GF-D8 (cell line): ENCODE data around the gene CHD6.
A peak's percentile ranks its signal among the peaks of the same experiment; 100 is the strongest.

Experiments
- DNase-seq: peaks from one replicate; lab custom pipeline; 2025; lab: John Stamatoyannopoulos, UW

The CHD6 gene

GRCh38 chr20:41623625-41624375, 5.6 kb upstream of the CHD6 start:
- no peak for DNase-seq

GRCh38 chr20:41622584-41622983, 4.4 kb upstream of the CHD6 start:
- DNase-seq = no peak

- DNase-seq = no peak
Measured at GRCh38 chr20:41621971-41622370, 3.8 kb upstream of the CHD6 start.

- no peak for DNase-seq
Measured at GRCh38 chr20:41621421-41621820, 3.2 kb upstream of the CHD6 start.

GRCh38 chr20:41619360-41620100, 1.4 kb upstream of the CHD6 start:
- no peak for DNase-seq

- DNase-seq = no peak
Measured at GRCh38 chr20:41618807-41619311, 682 bp upstream of the CHD6 start.

GRCh38 chr20:41617059-41617901, 897 bp downstream of the CHD6 start:
- DNase-seq = no peak

- peak; percentile 55 for DNase-seq
Measured at GRCh38 chr20:41616228-41616627, 1.9 kb downstream of the CHD6 start.

GRCh38 chr20:41615676-41616075, 2.5 kb downstream of the CHD6 start:
- peak; percentile 62 for DNase-seq

GRCh38 chr20:41615110-41615509, 3.1 kb downstream of the CHD6 start:
- no peak for DNase-seq

GRCh38 chr20:41613321-41613720, 4.9 kb downstream of the CHD6 start:
- DNase-seq = no peak

- no peak for DNase-seq
Measured at GRCh38 chr20:41609474-41609873, 8.7 kb downstream of the CHD6 start.

GRCh38 chr20:41608606-41609005, 9.6 kb downstream of the CHD6 start:
- DNase-seq = no peak

GRCh38 chr20:41607791-41608190, 10.4 kb downstream of the CHD6 start:
- no peak for DNase-seq

- no peak for DNase-seq
Measured at GRCh38 chr20:41604002-41604401, 14.2 kb downstream of the CHD6 start.

- DNase-seq = no peak
Measured at GRCh38 chr20:41601742-41602141, 16.4 kb downstream of the CHD6 start.

GRCh38 chr20:41600926-41601631, 17.1 kb downstream of the CHD6 start:
- no peak for DNase-seq

GRCh38 chr20:41599699-41600104, 18.5 kb downstream of the CHD6 start:
- no peak for DNase-seq

GRCh38 chr20:41598719-41599118, 19.5 kb downstream of the CHD6 start:
- no peak for DNase-seq

- DNase-seq = no peak
Measured at GRCh38 chr20:41594514-41595322, 23.5 kb downstream of the CHD6 start.
